ENCODE data around the gene FBXO10.
"Not testable (repeated sequence)": the region's sequence is repeated elsewhere in the genome, so short reads cannot be mapped to it uniquely, and the experiment has no call there.

Gene FBXO10

GRCh38 chr9:37575921-37576721 is at the start of gene FBXO10:
Gene FBXO10 (minus strand): TSS chr9:37576380. CDS start chr9:37541768, 34,612 bp downstream.
- peak in 1 of 3 donors; percentile 32 for DNase-seq (ENCODE audit: low read depth in 2 of 3, low spot score in 1 of 3)

GRCh38 chr9:37625758-37626147 is 49.6 kb upstream of the FBXO10 start:
- DNase-seq (ENCODE audit: low read depth in 2 of 3, low spot score in 1 of 3), result no peak

- DNase-seq (ENCODE audit: low read depth in 2 of 3, low spot score in 1 of 3), result no peak
Observed at GRCh38 chr9:37625036-37625757, 49.0 kb upstream of the FBXO10 start.

- no peak for DNase-seq (ENCODE audit: low read depth in 2 of 3, low spot score in 1 of 3)
Observed at GRCh38 chr9:37624073-37624472, 47.9 kb upstream of the FBXO10 start.

DNA sequence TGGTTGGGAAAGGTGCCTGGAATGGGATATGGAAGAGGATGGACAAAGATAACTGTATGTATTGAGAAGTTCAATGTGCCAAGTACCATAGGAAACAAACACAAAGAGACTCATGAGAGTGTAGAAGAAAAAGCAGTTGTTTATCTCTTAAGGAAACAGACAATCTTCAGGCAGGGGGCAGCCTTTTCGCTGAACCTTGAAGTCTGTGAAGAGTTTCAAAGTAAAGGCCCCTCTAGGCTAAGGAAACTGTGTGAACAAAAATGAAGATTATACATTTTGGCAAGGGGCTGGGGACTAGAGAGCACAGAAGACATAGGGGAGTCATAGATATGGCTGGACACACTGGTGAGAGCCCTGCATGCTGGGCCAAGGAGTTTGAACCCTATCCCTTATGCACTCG is 47.1 kb upstream of the FBXO10 start:
- no peak for DNase-seq (ENCODE audit: low read depth in 2 of 3, low spot score in 1 of 3)

DNA sequence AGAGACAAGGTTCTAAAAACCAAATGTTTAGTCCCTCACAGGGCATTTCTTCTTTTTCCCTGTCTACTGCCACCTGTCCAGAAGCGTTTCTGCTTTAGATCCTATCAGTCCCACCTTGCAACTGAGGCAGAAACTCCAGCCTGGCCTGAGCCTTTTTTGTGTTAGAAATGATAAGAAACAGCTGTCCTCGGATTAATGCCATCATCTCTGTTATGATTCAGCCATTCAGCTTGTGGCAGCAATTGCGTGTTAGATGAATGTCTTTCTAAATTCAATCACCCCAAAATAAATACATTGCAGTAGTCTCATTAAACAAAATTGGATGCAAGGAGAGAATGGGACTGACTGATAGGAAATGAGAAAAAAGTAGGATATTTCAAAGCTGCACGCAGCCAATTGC is 46.3 kb upstream of the FBXO10 start:
- DNase-seq (ENCODE audit: low read depth in 2 of 3, low spot score in 1 of 3), result no peak

GRCh38 chr9:37621273-37622121 is 45.3 kb upstream of the FBXO10 start:
- DNase-seq (ENCODE audit: low read depth in 2 of 3, low spot score in 1 of 3), result no peak

GRCh38 chr9:37620396-37620795 is 44.2 kb upstream of the FBXO10 start:
- DNase-seq (ENCODE audit: low read depth in 2 of 3, low spot score in 1 of 3), result no peak

DNA sequence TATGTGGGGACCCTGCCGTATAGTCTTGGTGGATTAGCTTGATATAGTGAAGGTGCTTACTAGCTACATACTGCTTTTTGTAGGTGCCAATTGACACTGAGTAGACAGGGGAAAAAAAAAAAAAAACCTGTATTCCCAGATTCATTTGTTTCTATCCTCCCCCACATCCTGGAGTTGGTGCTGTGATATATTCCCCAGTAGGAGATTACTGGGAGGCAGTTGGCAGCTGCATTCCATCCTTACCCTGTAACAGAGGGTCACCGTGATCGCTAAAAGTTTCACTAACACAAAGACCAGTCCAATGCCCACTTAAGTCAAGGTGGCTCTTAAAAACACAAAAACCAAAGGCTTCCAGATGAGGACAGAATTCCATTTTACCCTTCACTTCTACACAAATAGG is 43.6 kb upstream of the FBXO10 start:
- DNase-seq (ENCODE audit: low read depth in 2 of 3, low spot score in 1 of 3), result no peak

DNA sequence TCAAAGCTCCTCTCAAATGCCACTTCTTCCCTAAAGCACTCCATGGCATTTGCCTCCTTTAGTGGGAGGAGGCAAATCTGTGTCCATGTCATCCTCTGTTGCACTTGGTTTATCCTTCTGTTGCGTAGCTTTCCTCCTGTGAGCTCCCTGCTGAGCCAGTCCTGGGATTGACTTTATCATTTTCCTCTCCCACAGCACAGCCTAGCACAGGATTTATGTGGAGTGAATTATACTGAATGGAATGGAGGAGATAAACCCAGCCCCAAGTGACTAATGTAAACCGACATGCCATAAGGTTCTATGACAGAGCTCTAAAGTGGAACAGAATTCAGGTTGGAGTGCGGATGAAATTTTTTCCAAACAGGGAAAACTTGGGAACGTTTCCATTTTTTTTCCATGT is 42.6 kb upstream of the FBXO10 start:
- no peak for DNase-seq (ENCODE audit: low read depth in 2 of 3, low spot score in 1 of 3)

GRCh38 chr9:37617832-37618231 is 41.7 kb upstream of the FBXO10 start:
- no peak for DNase-seq (ENCODE audit: low read depth in 2 of 3, low spot score in 1 of 3)

DNA sequence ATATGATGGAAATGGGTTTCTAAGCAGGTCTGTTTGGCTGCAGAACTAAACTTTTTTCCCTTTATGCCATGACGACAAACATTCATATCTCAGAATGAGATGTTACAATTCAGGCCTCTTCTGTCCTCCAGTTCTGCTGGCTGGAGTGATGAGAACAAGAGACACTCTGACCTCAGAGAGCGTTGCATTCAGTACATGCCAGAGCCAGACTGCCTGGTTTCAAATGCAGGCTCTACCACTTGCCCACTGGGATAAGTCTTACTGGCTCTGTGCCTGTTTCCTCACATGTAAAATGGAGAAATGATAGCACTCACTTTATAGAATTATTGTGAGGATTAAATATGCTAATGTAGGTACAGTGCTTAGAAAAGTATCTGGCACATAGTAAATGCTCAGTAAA is 41.0 kb upstream of the FBXO10 start:
- no peak for DNase-seq (ENCODE audit: low read depth in 2 of 3, low spot score in 1 of 3)

- DNase-seq (ENCODE audit: low read depth in 2 of 3, low spot score in 1 of 3), result no peak
Observed at GRCh38 chr9:37611961-37612360, 35.8 kb upstream of the FBXO10 start.

- DNase-seq (ENCODE audit: low read depth in 2 of 3, low spot score in 1 of 3), result no peak
Observed at GRCh38 chr9:37611014-37611413, 34.8 kb upstream of the FBXO10 start.

DNA sequence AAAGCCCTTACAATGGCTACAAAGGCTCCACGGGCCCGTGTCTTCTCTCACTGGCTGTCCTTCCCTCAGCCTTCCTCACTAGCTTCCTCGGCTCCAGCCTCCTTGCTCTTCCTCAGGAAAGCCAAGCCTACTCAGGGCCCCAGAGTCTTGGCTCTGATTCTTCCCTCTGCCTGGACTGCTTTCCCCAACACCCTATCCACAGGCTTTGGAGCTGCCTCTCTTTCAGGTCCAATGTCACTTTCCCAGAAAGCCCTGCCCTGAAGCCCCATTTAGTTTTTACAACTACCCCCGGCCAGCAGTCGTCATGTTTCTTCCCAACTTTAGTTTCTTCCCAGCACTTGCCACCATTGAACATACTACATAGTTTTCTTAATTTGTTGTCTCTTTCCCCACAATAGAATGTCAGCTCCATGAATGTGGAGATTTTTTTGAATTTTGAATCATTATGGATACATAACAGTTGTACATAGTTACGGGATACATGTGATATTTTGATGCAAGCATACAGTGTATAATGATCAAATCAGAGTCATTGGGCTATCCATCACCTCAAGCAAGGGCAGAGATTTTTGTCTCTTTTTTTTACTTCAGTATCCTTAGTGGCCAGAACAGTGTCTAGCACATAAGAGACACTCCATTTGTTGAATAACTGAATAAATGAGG is 33.7 kb upstream of the FBXO10 start:
- DNase-seq (ENCODE audit: low read depth in 2 of 3, low spot score in 1 of 3), result no peak

- DNase-seq (ENCODE audit: low read depth in 2 of 3, low spot score in 1 of 3), result no peak
Observed at GRCh38 chr9:37608250-37608649, 32.1 kb upstream of the FBXO10 start.

- DNase-seq (ENCODE audit: low read depth in 2 of 3, low spot score in 1 of 3), result no peak
Observed at GRCh38 chr9:37604296-37604695, 28.1 kb upstream of the FBXO10 start.

- DNase-seq (ENCODE audit: low read depth in 2 of 3, low spot score in 1 of 3), result no peak
Observed at GRCh38 chr9:37602817-37603216, 26.6 kb upstream of the FBXO10 start.

DNA sequence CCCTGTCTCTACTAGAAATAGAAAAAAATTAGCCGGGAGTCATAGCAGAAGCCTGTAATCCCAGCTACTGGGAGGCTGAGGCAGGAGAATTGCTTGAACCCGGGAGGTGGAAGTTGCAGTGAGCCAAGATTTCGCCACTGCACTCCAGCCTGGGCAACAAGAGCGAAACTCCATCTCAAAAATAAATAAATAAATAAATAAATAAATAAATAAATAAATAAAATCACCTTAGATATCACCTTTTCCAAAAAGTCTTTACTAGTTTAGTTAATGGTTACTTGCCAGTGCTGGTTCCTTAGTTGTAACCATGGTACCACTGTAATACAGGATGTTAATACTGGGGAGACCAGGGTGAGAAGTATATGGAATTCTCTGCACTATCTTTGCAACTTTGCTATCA is 25.9 kb upstream of the FBXO10 start:
- DNase-seq (ENCODE audit: low read depth in 2 of 3, low spot score in 1 of 3), result not testable (repeated sequence)

- DNase-seq (ENCODE audit: low read depth in 2 of 3, low spot score in 1 of 3), result no peak
Observed at GRCh38 chr9:37596504-37596903, 20.3 kb upstream of the FBXO10 start.

GRCh38 chr9:37593883-37594448 is 17.8 kb upstream of the FBXO10 start:
- DNase-seq (ENCODE audit: low read depth in 2 of 3, low spot score in 1 of 3), result no peak
